Activated T-helper 9 cell treated with anti-CD3 and anti-CD28 coated beads, Interleukin-2, amount 50 U/mL, for 16 hours (primary cell): ENCODE data around the gene NONO.
"Not testable (repeated sequence)": the region's sequence is repeated elsewhere in the genome, so short reads cannot be mapped to it uniquely, and the experiment has no call there.

ENCODE experiments used
- DNase-seq: peaks from one replicate; pipeline ENCODE4 v3.0.0-alpha.2; 2020; ENCODE audit warnings: low read depth

The NONO gene

GRCh38 chrX:71285929-71286328 lies 2.5 kb downstream of the NONO start:
- no peak for DNase-seq

DNA sequence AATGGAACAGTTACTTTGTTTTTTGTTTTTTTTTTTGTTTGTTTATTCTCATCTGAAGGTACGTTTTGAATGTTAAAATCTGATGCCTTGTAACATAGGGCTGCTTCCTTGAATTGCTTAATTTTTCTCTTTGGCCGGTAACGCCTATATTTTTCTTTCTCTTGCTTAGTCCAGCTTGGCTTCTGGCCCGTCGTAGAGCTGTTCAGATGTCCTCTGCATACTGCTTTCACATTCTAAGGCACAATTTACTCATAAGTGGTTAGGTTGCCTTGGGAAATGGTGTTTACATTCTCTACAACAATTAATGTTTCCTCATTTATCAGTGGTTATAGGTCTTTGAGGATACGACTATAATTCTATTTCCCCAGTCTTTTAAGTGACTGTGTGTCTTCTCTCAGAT lies 7.9 kb downstream of the NONO start:
- DNase-seq, result no peak

DNA sequence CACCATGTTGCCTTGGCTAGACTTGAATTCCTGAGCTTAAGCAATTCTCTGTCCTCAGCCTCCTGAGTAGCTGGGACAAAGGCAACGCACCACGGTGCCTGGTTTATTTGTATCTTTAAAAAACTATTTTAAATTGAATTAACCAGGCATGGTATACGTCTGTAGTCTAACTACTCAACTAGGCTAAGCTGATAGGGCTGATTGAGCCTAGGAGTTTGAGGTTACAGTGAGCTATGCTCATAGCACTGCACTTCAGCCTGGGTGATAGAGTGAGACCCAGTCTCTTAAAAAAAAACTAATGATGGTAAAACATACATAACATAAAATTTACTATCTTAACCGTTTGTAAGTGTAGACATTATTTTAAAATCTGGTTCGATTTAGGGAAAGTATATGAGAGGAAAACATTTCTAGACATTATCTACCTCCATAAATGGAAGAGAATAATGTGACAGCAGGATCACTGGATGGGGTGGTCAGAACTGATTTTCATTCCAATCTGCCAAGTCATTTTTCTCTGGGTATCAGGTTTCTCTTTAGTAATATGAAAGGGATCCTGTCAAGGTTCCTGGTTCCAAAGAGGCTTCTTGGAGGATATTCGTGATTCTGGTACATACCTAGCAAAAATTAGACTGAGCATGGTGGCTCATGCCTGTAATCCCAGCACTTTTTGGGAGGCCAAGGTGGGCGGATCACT lies 9.4 kb downstream of the NONO start:
- DNase-seq, result no peak

DNA sequence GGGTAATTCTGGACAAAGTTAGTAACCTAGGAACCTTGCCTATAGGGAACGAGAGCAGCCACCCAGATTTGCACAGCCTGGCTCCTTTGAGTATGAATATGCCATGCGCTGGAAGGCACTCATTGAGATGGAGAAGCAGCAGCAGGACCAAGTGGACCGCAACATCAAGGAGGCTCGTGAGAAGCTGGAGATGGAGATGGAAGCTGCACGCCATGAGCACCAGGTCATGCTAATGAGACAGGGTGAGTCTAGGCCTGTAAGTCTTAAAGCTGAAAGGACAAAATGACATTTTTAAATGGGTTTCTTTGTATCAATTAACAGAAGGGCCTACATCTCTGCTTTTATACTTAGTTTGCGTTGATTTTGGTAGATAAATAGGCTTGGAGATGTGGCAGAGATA lies 13.4 kb downstream of the NONO start:
- DNase-seq, result no peak

DNA sequence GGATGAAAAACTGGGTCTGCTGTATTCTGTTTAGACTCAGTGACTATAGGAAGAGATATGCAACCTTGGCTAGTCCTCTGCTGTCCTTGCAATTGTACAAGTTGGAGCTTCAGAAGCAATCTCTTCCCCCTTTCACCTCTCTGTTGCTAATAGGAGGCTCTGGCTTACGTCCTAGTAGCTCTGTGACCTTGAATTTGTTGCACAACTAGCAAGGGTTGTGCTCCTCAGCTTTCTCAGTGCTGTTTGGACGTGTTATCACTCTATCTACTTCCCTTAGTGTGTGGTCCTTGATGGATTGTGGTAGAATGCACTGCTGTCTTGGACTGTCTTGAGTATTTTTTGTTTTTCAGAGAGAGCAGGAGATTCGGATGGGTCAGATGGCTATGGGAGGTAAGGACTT lies 14.7 kb downstream of the NONO start:
- no peak for DNase-seq

- not testable (repeated sequence) for DNase-seq
Observed at GRCh38 chrX:71300064-71300463, 16.6 kb downstream of the NONO start.

- not testable (repeated sequence) for DNase-seq
Observed at GRCh38 chrX:71300495-71300894, 17.1 kb downstream of the NONO start.

DNA sequence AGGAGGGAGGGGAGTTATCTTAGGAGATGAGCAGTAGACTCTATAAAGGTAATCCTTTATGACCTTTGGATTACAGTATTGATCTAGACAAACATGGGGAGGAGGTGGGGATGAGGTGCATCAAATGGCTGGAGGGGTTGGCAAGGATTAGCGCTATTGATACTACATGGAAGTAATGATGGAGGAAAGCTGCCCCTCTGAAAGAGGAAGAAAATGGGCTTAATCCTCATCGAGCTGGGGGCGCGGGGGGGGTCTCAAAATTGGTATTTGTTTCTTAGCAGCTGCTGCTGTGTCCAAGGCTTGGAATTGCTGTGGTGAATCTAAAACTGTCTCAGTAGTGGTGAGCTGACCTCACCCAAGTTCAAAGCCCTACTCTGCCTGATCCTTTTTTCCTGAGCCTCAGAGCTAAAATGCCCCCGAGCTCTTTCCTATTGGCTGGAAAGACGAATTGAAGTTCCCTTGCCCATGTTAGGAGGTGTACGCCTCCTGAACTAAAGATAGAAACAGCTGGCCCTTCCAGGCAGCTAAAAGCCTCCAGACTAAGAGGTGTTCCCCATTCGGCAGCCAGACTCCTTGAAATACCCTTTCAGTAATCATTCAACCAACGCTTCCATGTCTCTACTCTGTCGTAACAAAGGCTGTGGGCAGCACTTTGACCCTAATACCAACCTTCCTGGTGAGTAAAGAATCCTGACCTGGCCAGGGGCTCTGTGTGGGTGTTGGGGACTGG lies 17.9 kb downstream of the NONO start, which contains the start of gene ITGB1BP2:
ITGB1BP2 (plus strand) TSS at position 556 of the 730 bp plus-strand sequence; CDS start at position 613, 57 bp downstream.
- no peak for DNase-seq

DNA sequence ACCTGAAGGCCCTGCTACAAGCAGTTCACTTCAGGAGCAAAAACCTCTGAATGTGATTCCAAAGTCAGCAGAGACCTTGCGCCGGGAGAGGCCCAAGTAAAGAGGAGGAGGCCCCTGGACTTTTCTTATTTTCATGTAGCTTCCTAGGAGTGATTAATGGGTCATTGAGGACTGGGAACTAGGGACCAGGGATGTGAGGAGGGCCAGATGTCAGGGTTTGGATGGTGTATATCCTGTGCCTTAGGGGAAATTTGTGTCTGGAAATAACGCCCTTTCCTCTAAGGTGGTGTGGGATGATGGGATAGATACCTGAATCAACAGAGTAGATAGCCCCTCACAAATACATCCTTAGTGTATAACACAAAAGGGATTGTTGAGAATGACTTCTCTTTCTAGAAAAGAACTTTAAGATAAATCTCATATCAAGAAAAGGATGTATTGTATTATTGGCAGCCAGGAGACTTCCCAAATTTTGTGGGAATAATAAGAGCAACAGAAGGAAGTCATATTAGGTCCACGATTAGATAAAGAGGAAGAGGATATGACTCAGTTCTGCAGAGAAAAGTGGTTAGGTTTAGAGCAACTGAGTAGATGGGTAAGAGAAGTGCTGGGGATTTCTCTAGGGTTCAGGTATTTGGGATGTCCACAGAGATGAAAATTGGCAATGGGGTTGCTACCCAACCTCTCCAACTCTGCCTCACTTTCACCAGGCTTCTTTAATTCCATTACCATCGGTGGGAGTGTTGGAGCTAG lies 19.2 kb downstream of the NONO start:
- DNase-seq, result no peak

DNA sequence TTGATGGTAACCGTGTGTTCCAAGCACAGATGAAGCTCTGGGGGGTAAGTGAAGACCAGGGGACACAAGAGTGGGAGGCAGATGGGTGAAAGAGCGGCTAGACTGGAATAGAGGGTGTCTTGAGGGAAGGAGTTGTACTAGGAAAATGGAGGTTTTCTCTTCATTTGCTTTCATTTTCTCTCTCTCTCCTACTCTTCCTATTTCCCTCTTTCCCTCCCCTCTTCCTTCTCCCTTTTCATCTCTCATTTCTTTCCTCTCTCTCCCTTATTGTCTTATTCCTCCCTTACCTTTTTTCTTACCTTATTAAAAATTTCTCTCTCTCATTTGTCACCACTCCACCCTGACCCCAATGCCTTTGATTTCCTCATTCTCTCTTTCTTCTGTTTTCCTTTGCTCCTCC lies 21.1 kb downstream of the NONO start:
- no peak for DNase-seq

- no peak for DNase-seq
Observed at GRCh38 chrX:71315917-71316316, 32.5 kb downstream of the NONO start.

DNA sequence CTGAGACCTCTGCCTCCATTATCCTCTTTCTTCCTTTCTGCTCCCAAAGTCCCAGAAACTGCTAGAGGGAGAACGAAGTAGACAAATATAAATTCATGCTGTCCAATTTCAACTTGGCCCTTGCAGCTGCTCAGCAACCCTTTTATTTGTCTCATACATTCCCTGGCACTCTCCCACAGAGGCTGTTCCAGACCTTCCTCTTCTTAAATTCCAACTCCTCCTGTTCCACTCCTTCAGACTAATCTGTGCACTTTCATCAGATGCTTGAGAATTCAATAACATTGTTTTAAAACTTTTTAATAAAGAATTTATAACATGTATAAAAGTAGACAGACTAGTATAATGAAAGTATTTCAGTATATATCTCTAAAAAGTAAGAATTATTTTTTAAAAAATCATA lies 33.5 kb downstream of the NONO start:
- not testable (repeated sequence) for DNase-seq

GRCh38 chrX:71320126-71320525 lies 36.7 kb downstream of the NONO start:
- DNase-seq, result no peak

DNA sequence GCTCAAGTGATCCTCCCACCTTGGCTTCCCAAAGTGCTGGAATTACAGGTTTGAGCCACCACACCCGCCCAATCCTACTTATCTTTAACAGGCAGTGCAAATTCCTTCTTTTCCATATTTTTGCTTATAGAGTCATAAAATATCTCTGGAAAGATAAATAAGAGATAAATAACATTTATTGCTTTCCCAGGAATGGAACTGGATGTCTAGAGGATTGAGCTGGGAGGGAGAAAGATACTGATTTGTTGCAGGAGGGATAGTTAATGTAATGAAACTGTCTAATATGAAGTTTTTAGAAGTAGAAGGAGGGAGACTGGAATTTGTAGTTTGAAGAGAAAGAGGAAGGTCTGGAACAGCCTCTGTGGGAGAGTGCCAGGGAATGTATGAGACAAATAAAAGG lies 38.3 kb downstream of the NONO start:
- no peak for DNase-seq

DNA sequence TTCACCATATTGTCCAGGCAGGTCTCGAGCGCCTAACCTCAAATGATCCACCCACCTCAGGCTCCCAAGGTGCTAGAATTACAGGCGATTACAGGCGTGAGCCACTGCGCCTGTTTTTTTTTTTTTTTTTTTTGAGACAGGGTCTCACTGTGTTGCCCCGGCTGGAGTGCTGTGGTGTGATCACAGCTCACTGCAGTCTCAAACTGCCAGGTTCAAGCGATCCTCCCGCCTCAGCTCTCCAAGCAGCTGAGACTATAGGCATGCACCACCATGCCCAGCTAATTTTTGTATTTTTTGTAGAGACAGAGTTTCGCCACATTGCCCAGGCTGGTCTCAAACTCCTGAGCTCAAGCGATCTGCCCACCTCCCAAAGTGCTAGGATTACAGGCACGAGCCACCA lies 41.0 kb downstream of the NONO start:
- DNase-seq, result not testable (repeated sequence)

DNA sequence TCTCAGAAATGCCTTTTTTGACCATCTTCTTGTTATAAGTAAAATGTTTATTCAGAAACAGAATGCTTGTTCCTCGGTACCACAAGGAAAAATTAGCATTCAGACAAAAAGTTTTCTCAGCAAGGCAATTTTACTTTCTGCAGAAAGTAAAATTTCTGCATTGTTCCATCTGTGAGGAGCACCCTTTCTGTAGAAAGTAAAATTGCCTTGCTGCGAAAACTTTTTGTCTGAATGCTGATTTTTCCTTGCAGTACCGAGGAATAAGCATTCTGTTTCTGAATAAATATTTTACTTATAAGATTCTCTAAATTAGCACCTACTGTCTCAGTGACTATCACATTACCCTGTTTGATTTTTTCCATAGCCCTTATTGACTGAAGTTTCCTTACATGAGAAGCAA lies 43.0 kb downstream of the NONO start:
- no peak for DNase-seq

GRCh38 chrX:71349151-71349665 lies 65.8 kb downstream of the NONO start:
- DNase-seq, result not testable (repeated sequence)

GRCh38 chrX:71349867-71350266 lies 66.4 kb downstream of the NONO start:
- DNase-seq, result not testable (repeated sequence)
